CD4-positive, alpha-beta memory T cell (primary cell): ENCODE results near the gene MISP. TPM values are rescaled to one million over a fixed set of nuclear protein-coding genes. Genes with fewer than 3 reads are reported as not detected.

ENCODE experiments used
- CTCF ChIA-PET: fragments of 350-600 bp; sonication (Branson Sonifier 250); formaldehyde crosslinking; loops from one replicate; lab custom pipeline; 2021; ENCODE audit warnings: inconsistent platforms; ENCODE audit not compliant: partially characterized antibody; lab: Charles Lee
- POLR2A ChIA-PET: fragments of 350-600 bp; sonication (Branson Sonifier 250); formaldehyde crosslinking; loops from one replicate; lab custom pipeline; 2021; ENCODE audit not compliant: partially characterized antibody; lab: Charles Lee
- DNase-seq, 5 donors: peaks; one replicate each; pipeline versions ENCODE4 v3.0.0 to v3.0.0-alpha.2; 2020 to 2022; ENCODE audit warnings: mixed read lengths in 1 of 5
- H3K27ac ChIP-seq: one replicate; pipeline ENCODE4 v1.7.0; 2013; ENCODE audit warnings: low read depth, low read length
- H3K27me3 ChIP-seq: 2 replicates; pipeline ENCODE4 v1.7.0; 2013; ENCODE audit warnings: mild to moderate bottlenecking, low read length, moderate library complexity; ENCODE audit not compliant: insufficient read depth
- H3K36me3 ChIP-seq: 2 replicates; pipeline ENCODE4 v1.7.0; 2013; ENCODE audit warnings: mild to moderate bottlenecking, low read length, moderate library complexity; ENCODE audit not compliant: insufficient read depth
- H3K4me1 ChIP-seq: 2 replicates; pipeline ENCODE4 v1.7.0; 2013; ENCODE audit warnings: mild to moderate bottlenecking, low read length, moderate library complexity; ENCODE audit not compliant: insufficient read depth
- H3K4me3 ChIP-seq, 2 donors: one replicate each; pipeline ENCODE4 v1.7.0; 2013; ENCODE audit warnings: low read length in 2 of 2, mild to moderate bottlenecking in 1 of 2
- H3K9me3 ChIP-seq, 2 donors: one replicate each; pipeline ENCODE4 v1.7.0; 2013; ENCODE audit warnings: low read length in 2 of 2, control low read depth in 1 of 2; ENCODE audit not compliant: control insufficient read depth in 1 of 2
- H3K27ac Mint-ChIP-seq, 7 donors: one replicate each; pipeline ENCODE4 v1.8.0; 2020 to 2021; ENCODE audit warnings: mixed read lengths in 7 of 7, mild to moderate bottlenecking in 6 of 7, inconsistent platforms in 3 of 7, moderate library complexity in 3 of 7
- H3K27me3 Mint-ChIP-seq, 2 donors: one replicate each; pipeline ENCODE4 v1.8.0; 2020 to 2021; ENCODE audit warnings: mixed read lengths in 2 of 2
- H3K36me3 Mint-ChIP-seq, 2 donors: one replicate each; pipeline ENCODE4 v1.8.0; 2020 to 2021; ENCODE audit warnings: mixed read lengths in 2 of 2, inconsistent platforms in 1 of 2, mild to moderate bottlenecking in 1 of 2
- H3K4me1 Mint-ChIP-seq, 4 donors: one replicate each; pipeline ENCODE4 v1.8.0; 2020 to 2021; ENCODE audit warnings: mixed read lengths in 4 of 4, mild to moderate bottlenecking in 1 of 4
- H3K4me3 Mint-ChIP-seq, 8 donors: one replicate each; pipeline ENCODE4 v1.8.0; 2020 to 2021; ENCODE audit warnings: mixed read lengths in 8 of 8, mild to moderate bottlenecking in 7 of 8, moderate library complexity in 6 of 8, inconsistent platforms in 3 of 8
- H3K9me3 Mint-ChIP-seq, 8 donors: one replicate each; pipeline ENCODE4 v1.8.0; 2020 to 2021; ENCODE audit warnings: mixed read lengths in 8 of 8, mild to moderate bottlenecking in 5 of 8, inconsistent platforms in 3 of 8, moderate library complexity in 1 of 8
- intact Hi-C: fragments of 100-400 bp; cut with micrococcal nuclease; formaldehyde crosslinking; loops from one replicate; pipeline ENCODE4 v1.15.1; 2023
- polyA plus RNA-seq, 2 donors: library from polyadenylated mRNA; unstranded; fragments of 300-500 nt; fragmentation: Illumina TruSeq; gene quantifications; one replicate each; pipeline ENCODE4 v1.2.3, GENCODE V29; 2021
- total RNA-seq, 2 experiments: library from RNA; stranded (reverse); gene quantifications; one replicate each; pipeline ENCODE4 v1.2.3, GENCODE V29; 2021

MISP gene
- total and polyA plus RNA-seq, 4 experiments from 2014 or later, result not detected

- Histone ChIP-seq H3K36me3 (no peaks in the 10 kb centered on the region), H3K4me1 (no peaks in the 10 kb centered on the region), H3K9me3 (no peaks in the 10 kb centered on the region), H3K27me3 (no peaks in the 10 kb centered on the region), H3K4me3 (no peak overlapping the region), H3K27ac (no peak overlapping the region)
- H3K4me1 Mint-ChIP-seq, result no peaks in the 10 kb centered on the region
- ChIA-PET CTCF (no interaction called here), POLR2A (interaction anchor here (0.6 kb wide), 1 partner anchor 229 kb away, joined by 3 read pairs; no protein-coding TSS in a partner anchor)
- H3K36me3 Mint-ChIP-seq, result no peaks in the 10 kb centered on the region
- intact Hi-C loops, result loop anchor here (10.0 kb wide), 1 partner anchor 455 kb away; the partner anchor contains the start of genes ATP5F1D and MIDN
- H3K9me3 Mint-ChIP-seq, result no peaks in the 10 kb centered on the region
- DNase-seq, result no peak
- no peak overlapping the region for H3K4me3 Mint-ChIP-seq
- no peak overlapping the region for H3K27ac Mint-ChIP-seq
- H3K27me3 Mint-ChIP-seq, result no peaks in the 10 kb centered on the region
These were observed 38.8 kb downstream of the MISP start for GRCh38 chr19:789701-790060.

GRCh38 chr19:791007-791566 is 40.2 kb downstream of the MISP start:
- H3K4me3 Mint-ChIP-seq, result no peak overlapping the region
- Histone ChIP-seq H3K27me3 (no peaks in the 10 kb centered on the region), H3K4me3 (no peak overlapping the region), H3K9me3 (no peaks in the 10 kb centered on the region), H3K4me1 (peaks cover under 1% of the 10 kb centered on the region), H3K36me3 (no peaks in the 10 kb centered on the region), H3K27ac (no peak overlapping the region)
- no peak overlapping the region for H3K27ac Mint-ChIP-seq
- DNase-seq, result no peak
- H3K4me1 Mint-ChIP-seq, result no peaks in the 10 kb centered on the region
- POLR2A ChIA-PET, result no interaction called here
- H3K36me3 Mint-ChIP-seq, result no peaks in the 10 kb centered on the region
- H3K9me3 Mint-ChIP-seq, result no peaks in the 10 kb centered on the region
- CTCF ChIA-PET, result no interaction called here
- intact Hi-C loops, result loop anchor here (10.0 kb wide), 1 partner anchor 454 kb away; the partner anchor contains the start of genes ATP5F1D and MIDN
- H3K27me3 Mint-ChIP-seq, result no peaks in the 10 kb centered on the region

GRCh38 chr19:791567-792305 is 40.8 kb downstream of the MISP start:
- POLR2A ChIA-PET, result no interaction called here
- Histone ChIP-seq H3K36me3 (no peaks in the 10 kb centered on the region), H3K9me3 (no peaks in the 10 kb centered on the region), H3K4me3 (no peak overlapping the region), H3K4me1 (peaks cover 5% of the 10 kb centered on the region), H3K27ac (no peak overlapping the region), H3K27me3 (no peaks in the 10 kb centered on the region)
- Mint-ChIP-seq H3K27me3 (no peaks in the 10 kb centered on the region), H3K27ac (no peak overlapping the region), H3K4me3 (no peak overlapping the region), H3K9me3 (no peaks in the 10 kb centered on the region), H3K4me1 (peaks cover under 1 to 3% (median 2%) of the 10 kb centered on the region in 4 donors), H3K36me3 (peaks cover 0 to under 1% of the 10 kb centered on the region in 2 donors)
- peak in 1 of 5 donors; percentile 27 for DNase-seq
- intact Hi-C loops, result loop anchor here (10.0 kb wide), 1 partner anchor 453 kb away; the partner anchor contains the start of genes ATP5F1D and MIDN
- CTCF ChIA-PET, result no interaction called here

- intact Hi-C loops, result loop anchor here (10.0 kb wide), 1 partner anchor 452 kb away; the partner anchor contains the start of genes ATP5F1D and MIDN
These were observed 41.5 kb downstream of the MISP start for GRCh38 chr19:792306-792885.

GRCh38 chr19:793806-794205 is 42.9 kb downstream of the MISP start:
- Histone ChIP-seq H3K36me3 (no peaks in the 10 kb centered on the region), H3K4me3 (no peak overlapping the region), H3K9me3 (no peaks in the 10 kb centered on the region), H3K4me1 (peaks cover 8% of the 10 kb centered on the region), H3K27me3 (no peaks in the 10 kb centered on the region), H3K27ac (no peak overlapping the region)
- ChIA-PET CTCF (no interaction called here), POLR2A (no interaction called here)
- peak overlapping the region in 2 of 8 donors; percentile 17 to 47 for H3K4me3 Mint-ChIP-seq
- no peaks in the 10 kb centered on the region for H3K27me3 Mint-ChIP-seq
- intact Hi-C loops, result loop anchor here (10.0 kb wide), 1 partner anchor 451 kb away; the partner anchor contains the start of genes ATP5F1D and MIDN
- DNase-seq, result no peak
- peaks cover 0 to 5% of the 10 kb centered on the region in 2 donors for H3K36me3 Mint-ChIP-seq
- H3K9me3 Mint-ChIP-seq, result no peaks in the 10 kb centered on the region
- peak overlapping the region in 1 of 7 donors; percentile 8 for H3K27ac Mint-ChIP-seq
- H3K4me1 Mint-ChIP-seq, result peaks cover 3 to 10% (median 5%) of the 10 kb centered on the region in 4 donors

More at GRCh38 chr19:792306-792885, 41.5 kb downstream of the MISP start:
- no peaks in the 10 kb centered on the region for H3K27me3 Mint-ChIP-seq
- peak in 1 of 5 donors; percentile 19 for DNase-seq
- H3K4me1 Mint-ChIP-seq, result peaks cover 3 to 7% (median 5%) of the 10 kb centered on the region in 4 donors
- Histone ChIP-seq H3K36me3 (no peaks in the 10 kb centered on the region), H3K27ac (no peak overlapping the region), H3K27me3 (no peaks in the 10 kb centered on the region), H3K4me3 (no peak overlapping the region), H3K9me3 (no peaks in the 10 kb centered on the region), H3K4me1 (peaks cover 5% of the 10 kb centered on the region)
- peaks cover 0 to 3% of the 10 kb centered on the region in 2 donors for H3K36me3 Mint-ChIP-seq
- H3K4me3 Mint-ChIP-seq, result no peak overlapping the region
- ChIA-PET POLR2A (no interaction called here), CTCF (no interaction called here)
- H3K27ac Mint-ChIP-seq, result no peak overlapping the region
- H3K9me3 Mint-ChIP-seq, result no peaks in the 10 kb centered on the region

- CTCF ChIA-PET, result no interaction called here
- H3K4me3 Mint-ChIP-seq, result no peak overlapping the region
These were observed 44.2 kb downstream of the MISP start for GRCh38 chr19:795073-795611.

More at GRCh38 chr19:795073-795611, 44.2 kb downstream of the MISP start:
- H3K27me3 Mint-ChIP-seq, result no peaks in the 10 kb centered on the region
- DNase-seq, result no peak
- Histone ChIP-seq H3K4me1 (peaks cover 21% of the 10 kb centered on the region), H3K27me3 (no peaks in the 10 kb centered on the region), H3K4me3 (no peak overlapping the region), H3K9me3 (no peaks in the 10 kb centered on the region), H3K27ac (no peak overlapping the region), H3K36me3 (no peaks in the 10 kb centered on the region)
- peaks cover 0 to 16% of the 10 kb centered on the region in 2 donors for H3K36me3 Mint-ChIP-seq
- H3K27ac Mint-ChIP-seq, result no peak overlapping the region
- H3K9me3 Mint-ChIP-seq, result no peaks in the 10 kb centered on the region
- intact Hi-C loops, result loop anchor here (5.0 to 10.0 kb wide), 2 partner anchors 450 to 1067 kb away; partner anchors contain the start of genes ATP5F1D, KLF16 and MIDN
- POLR2A ChIA-PET, result interaction anchor here (0.8 to 0.9 kb wide), 2 partner anchors 18 to 189 kb away, joined by 3 to 4 read pairs; partner anchors contain the start of gene WDR18
- peaks cover 8 to 24% (median 15%) of the 10 kb centered on the region in 4 donors for H3K4me1 Mint-ChIP-seq
